DLD1 (cell line): ENCODE measurements around the gene WDR73.
"Not testable (repeated sequence)": the region's sequence is repeated elsewhere in the genome, so short reads cannot be mapped to it uniquely, and the experiment has no call there.

ENCODE experiments used
- in situ Hi-C: cut with HindIII; loops from 2 replicates; pipeline ENCODE4 v1.10.0; 2017; ENCODE audit warnings: low sequenced_read_pairs

Gene WDR73

DNA sequence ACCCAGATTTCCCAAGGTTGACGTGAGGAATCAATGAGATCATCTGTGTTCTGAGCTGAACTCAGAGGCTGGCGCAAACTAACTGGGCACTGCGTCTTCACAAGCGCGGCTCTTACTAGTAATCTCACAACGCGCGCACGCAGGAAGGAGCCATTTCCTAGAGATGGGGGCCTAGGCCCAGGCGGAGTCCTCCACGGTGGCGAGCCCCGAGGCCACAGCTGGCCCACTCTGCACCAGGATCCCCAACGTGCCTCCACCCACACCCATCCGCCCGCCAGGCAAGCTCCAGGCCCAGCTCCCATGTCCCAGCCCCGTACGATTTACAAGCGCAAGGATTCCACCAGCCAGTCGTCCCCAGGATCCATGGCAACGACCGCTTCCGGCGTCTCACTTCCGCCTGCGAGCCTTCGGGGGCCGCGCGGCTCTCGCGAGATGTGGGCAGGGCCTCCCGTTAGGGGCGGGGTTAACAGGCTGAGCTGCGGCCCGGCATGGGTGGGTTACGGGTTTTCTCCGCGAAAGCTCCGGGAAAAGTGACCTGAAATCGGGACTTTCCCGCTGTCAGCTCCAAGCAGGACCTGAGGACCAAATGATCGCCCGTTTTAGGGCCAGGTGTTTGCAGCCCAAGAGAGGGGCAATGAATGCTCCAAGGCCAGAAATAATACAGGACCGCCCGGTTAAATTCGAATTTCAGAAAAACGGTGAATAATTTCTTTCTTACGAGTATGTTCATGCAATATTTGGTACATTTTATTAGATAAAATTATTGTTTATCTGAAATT lies at the start of gene WDR73:
Gene WDR73, minus strand, starts transcription at position 374 of the 779 bp plus-strand sequence. Its CDS starts 9 bp downstream, at position 365.
- in situ Hi-C loops: no loop called here

DNA sequence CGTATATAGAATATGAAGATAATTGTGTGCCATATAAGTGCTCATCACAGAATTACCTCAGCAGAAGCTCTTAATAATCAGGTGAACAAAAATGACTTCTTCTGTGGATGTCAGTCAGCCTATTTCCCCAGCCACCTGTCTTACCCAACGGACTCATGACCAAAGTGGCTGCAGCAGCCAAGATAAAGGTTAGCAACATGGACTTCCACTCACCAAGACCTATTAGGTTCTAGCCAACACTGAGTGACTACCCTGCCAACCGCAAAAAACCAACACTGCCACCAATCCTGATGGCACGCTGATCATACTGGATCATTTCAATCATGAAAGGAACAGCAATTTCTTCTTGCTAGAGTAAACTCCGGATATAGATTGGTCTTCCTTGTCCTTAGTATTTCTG lies 49.7 kb upstream of the WDR73 start:
- in situ Hi-C loops: no loop called here

- in situ Hi-C loops: no loop called here
Measured at GRCh38 chr15:84702961-84703482, 48.9 kb upstream of the WDR73 start.

DNA sequence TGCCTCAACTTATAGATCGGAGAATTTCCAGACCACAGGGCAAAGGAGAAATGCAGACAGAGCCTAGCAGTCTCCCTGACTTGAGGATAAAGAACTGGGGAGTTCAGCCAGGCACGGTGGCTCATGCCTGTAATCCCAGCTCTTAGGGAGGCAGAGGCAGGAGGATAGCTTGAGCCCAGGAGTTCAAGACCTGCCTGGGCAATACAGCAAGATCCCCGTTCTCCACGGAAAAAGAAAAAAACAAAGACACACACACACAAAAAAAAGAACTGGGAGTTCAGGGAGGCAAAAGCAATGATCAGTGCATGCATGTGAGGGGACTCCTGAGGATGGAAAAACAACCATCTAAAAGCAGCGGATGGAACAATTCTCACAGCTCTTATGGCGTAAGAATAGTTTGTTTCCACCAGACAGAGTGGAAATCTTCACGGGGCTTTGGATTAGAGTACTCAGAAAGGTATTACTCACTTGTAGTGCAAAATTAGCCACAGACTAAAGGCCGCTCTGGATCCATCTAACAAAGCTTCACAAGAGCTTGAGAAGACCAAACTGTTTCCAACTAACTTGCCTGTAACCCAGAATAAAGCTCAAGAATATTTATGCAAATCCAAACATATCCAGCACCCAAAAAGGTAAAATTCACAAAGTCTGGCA lies 45.6 kb upstream of the WDR73 start:
- in situ Hi-C loops: no loop called here

- in situ Hi-C loops: no loop called here
Measured at GRCh38 chr15:84697236-84697990, 43.3 kb upstream of the WDR73 start.

DNA sequence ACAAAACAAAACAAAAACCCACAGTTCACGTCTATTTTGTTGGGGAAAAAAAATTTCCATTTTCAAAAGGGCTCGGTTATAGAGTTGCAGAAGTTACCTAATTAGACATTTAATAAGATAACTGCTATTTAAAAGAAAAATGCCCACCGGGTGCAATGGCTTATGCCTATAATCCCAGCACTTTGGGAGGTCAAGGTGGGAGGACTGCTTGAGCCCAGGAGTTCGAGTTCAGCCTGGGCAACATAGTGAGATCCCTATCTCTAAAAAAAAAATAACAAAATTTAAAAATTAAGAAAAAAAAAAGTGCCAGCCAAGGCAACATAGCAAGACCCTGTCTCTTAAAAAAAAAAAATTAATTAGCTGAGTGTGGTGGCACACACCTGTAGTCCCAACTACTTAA lies 42.7 kb upstream of the WDR73 start:
- in situ Hi-C loops: no loop called here

DNA sequence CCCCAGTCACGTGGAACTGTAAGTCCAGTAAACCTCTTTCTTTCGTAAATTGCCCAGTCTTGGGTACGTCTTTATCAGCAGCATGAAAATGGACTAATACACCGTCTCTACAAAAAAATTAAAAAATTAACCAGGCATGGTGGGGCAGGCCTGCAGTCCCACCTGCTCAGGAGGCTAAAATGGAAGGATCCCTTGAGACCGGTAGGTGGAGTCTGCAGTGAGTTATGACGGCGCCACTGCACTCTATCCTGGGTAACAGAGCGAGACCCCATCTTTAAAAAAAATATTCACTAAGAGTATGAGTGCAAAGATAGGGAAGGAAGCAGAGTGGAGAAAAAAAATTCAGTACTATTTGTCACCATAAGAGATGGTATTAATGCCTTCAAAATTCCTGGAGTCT lies 36.3 kb upstream of the WDR73 start:
- in situ Hi-C loops: no loop called here

- in situ Hi-C loops: no loop called here
Measured at GRCh38 chr15:84689858-84690257, 35.8 kb upstream of the WDR73 start.

DNA sequence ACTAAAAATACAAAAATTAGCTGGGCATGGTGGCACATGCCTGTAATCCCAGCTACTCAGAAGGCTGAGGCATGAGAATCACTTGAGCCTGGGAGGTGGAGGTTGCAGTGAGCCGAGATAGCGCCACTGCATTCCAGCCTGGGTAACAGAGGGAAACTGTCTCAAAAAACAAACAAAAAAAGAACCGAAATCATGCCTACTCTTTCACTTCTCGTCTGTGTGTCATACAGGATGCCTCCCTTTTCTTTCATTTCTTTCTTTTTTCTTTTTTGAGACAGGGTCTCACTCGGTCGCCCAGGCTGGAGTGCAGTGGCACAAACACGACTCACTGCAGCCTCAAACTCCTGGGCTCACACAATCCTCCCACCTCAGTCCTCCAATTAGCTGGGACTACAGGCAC lies 32.4 kb upstream of the WDR73 start:
- in situ Hi-C loops: not testable (repeated sequence)

GRCh38 chr15:84685304-84685703 lies 31.2 kb upstream of the WDR73 start:
- in situ Hi-C loops: no loop called here

GRCh38 chr15:84684092-84684491 lies 30.0 kb upstream of the WDR73 start:
- in situ Hi-C loops: no loop called here

DNA sequence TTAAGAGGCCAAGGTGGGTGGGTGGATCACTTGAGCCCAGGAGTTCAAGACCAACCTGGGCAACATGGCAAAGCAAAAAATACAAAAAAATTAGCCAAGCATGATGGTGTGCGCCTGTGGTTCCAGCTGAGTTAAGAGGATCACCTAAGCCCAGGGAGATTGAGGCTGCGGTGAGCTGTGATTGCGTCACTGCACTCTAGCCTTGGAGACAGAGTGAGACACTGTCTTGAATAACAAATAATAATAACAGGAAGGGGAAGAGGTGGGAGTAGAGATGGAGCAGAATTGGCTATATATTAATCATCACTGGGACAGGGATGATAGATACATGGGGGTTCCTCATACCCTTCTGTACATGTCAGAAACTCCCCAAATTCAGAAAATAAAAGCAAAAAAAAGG lies 27.7 kb upstream of the WDR73 start:
- in situ Hi-C loops: no loop called here

GRCh38 chr15:84671211-84671610 lies 17.1 kb upstream of the WDR73 start:
- in situ Hi-C loops: no loop called here

- in situ Hi-C loops: no loop called here
Measured at GRCh38 chr15:84669726-84670125, 15.6 kb upstream of the WDR73 start.

DNA sequence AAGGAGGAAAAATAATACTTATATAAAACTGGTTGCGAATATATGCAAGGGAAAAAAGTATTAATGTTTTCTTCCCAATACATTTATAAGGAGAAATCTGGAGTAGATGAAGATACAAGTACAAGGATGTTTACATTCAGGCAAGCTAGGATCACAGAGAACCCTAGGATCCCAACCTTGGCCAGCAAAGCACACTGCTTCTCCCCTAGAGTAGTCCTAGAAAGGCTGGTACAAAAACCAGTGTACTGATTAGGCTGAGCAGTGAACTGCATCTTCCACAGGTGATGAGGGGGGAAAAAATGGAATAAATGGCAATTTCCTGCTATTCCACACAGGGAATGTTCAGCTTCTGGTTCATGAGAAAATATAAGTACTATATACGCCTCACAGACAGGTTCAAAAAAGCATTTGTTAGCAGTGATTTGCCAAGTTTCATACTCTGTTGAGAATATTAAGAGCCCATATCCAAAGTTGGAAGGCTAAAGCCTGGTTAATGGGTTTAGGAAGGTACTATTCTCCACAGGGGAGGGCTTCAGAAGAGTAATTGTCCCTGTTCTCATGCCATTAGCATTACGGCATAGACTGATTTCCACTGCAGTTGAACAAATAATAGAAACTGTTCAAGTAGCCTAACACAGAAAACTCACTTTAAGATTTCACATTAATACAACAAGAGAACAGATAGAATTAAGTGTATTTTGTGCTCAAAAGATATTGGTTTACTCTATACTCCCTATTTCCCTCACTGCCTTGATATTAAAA lies 14.3 kb upstream of the WDR73 start:
- in situ Hi-C loops: no loop called here

- in situ Hi-C loops: no loop called here
Measured at GRCh38 chr15:84666373-84666772, 12.3 kb upstream of the WDR73 start.

DNA sequence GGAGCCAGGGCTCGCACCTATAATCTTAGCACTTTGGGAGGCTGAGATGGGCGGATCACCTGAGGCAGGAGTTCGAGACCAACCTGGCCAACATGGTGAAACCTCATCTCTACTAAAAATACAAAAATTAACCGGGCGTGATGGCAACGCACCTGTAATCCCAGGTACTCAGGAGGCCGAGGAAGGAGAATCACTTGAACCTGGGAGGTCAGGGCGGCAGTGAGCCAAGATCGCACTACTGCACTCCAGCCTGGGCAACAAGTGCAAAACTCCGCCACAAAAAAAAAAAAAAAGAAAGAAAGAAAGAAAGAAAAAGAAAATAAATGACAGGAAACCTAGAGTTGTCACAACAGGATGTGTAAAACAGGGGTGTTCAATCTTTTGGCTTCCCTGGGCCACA lies 6.9 kb upstream of the WDR73 start:
- in situ Hi-C loops: no loop called here

- in situ Hi-C loops: no loop called here
Measured at GRCh38 chr15:84659904-84660781, 6.1 kb upstream of the WDR73 start.

DNA sequence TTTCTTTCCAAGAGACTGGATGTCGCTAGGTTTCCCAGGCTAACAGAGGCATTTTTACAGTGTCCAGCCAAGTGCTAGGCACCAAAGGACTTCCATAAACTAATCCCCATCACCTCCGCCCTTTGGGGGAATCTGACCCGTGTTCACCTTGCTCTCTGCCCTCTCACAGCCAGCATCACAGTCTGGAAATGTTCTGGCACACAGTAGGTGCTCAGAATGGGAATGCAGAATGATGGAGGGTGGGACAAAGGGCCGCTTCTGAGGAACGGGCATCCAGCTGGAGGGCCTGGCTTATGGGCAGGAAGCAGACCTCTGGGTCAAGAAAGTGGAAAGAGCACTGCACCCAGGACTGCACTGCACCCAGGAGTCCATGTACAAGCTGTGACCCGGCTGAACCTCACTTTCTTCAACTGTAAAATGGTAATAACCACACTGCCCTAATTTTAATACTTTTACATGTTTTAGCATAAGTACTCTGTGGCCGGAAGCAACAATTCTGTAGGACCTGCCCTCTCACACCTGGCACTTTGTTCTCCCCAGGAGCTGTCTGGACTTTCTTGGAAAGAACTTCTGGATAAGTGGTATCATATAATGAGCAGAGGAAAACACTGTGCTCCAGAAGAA lies 4.8 kb upstream of the WDR73 start:
- in situ Hi-C loops: no loop called here
